ENCODE results near the gene FAM9A.
A peak's percentile ranks its signal among the peaks of the same experiment; 100 is the strongest.

Gene FAM9A

GRCh38 chrX:8801041-8801599 lies at the start of gene FAM9A:
Gene FAM9A (minus strand): TSS chrX:8801383. CDS start chrX:8800171, 1,212 bp downstream.
- H3K27ac ChIP-seq, result no peak within 1 kb of the TSS
- TF ChIP-seq ZFX (IDR thresholded peaks at IDR 0.05; ENCODE audit: borderline replicate concordance), result no peak
- no peak for TF ChIP-seq CTCF (IDR thresholded peaks at IDR 0.05)

- H3K27ac ChIP-seq, result no peak overlapping the region
- TF ChIP-seq ZFX (IDR thresholded peaks at IDR 0.05; ENCODE audit: borderline replicate concordance), result no peak
- no peak for TF ChIP-seq CTCF (IDR thresholded peaks at IDR 0.05)
These were observed 49.3 kb upstream of the FAM9A start for GRCh38 chrX:8850478-8850877.

- TF ChIP-seq ZFX (IDR thresholded peaks at IDR 0.05; ENCODE audit: borderline replicate concordance), result no peak
- peak; percentile 28; the same call in 1 of the 2 replicates for TF ChIP-seq CTCF (IDR thresholded peaks at IDR 0.05)
- no peak overlapping the region for H3K27ac ChIP-seq
These were observed 48.8 kb upstream of the FAM9A start for GRCh38 chrX:8849945-8850344.

GRCh38 chrX:8849458-8849857 lies 48.3 kb upstream of the FAM9A start:
- TF ChIP-seq ZFX (IDR thresholded peaks at IDR 0.05; ENCODE audit: borderline replicate concordance), result no peak
- TF ChIP-seq CTCF (IDR thresholded peaks at IDR 0.05), result no peak
- H3K27ac ChIP-seq, result no peak overlapping the region

- TF ChIP-seq CTCF (IDR thresholded peaks at IDR 0.05) (no peak), ZFX (IDR thresholded peaks at IDR 0.05; ENCODE audit: borderline replicate concordance) (no peak)
- no peak overlapping the region for H3K27ac ChIP-seq
These were observed 47.7 kb upstream of the FAM9A start for GRCh38 chrX:8848911-8849310.

- TF ChIP-seq ZFX (IDR thresholded peaks at IDR 0.05; ENCODE audit: borderline replicate concordance), result no peak
- TF ChIP-seq CTCF (IDR thresholded peaks at IDR 0.05), result no peak
- H3K27ac ChIP-seq, result no peak overlapping the region
These were observed 47.3 kb upstream of the FAM9A start for GRCh38 chrX:8848441-8848840.

- TF ChIP-seq CTCF (IDR thresholded peaks at IDR 0.05) (no peak), ZFX (IDR thresholded peaks at IDR 0.05; ENCODE audit: borderline replicate concordance) (no peak)
- no peak overlapping the region for H3K27ac ChIP-seq
These were observed 46.2 kb upstream of the FAM9A start for GRCh38 chrX:8847360-8847759.

All from 22Rv1 (cell line).